Right atrium auricular region (tissue), 2 donors: ENCODE data around the gene F5. TPM values are rescaled to one million over a fixed set of nuclear protein-coding genes. Genes with fewer than 3 reads are reported as not detected.

ENCODE experiments used
- DNase-seq: peaks from one replicate; pipeline ENCODE4 v3.0.0-alpha.2; 2019; ENCODE audit warnings: low spot score
- H3K27ac ChIP-seq, 2 donors: fragments of 200-600 bp; sonication (generic); 1 replicate in 1 of 2; 2 replicates in 1 of 2; pipeline ENCODE4 v1.5.1; 2016 to 2019
- H3K27me3 ChIP-seq, 2 donors: fragments of 200-600 bp; sonication (generic); one replicate each; pipeline versions ENCODE4 v1.5.1 to v1.6.0; 2017 to 2019
- H3K36me3 ChIP-seq: fragments of 200-600 bp; sonication (generic); one replicate; pipeline ENCODE4 v1.5.1; 2016
- H3K4me1 ChIP-seq, 2 donors: fragments of 200-600 bp; sonication (generic); one replicate each; pipeline versions ENCODE4 v1.5.1 to v1.6.0; 2017 to 2019
- H3K4me3 ChIP-seq, 2 donors: fragments of 200-600 bp; sonication (generic); 1 replicate in 1 of 2; 2 replicates in 1 of 2; pipeline ENCODE4 v1.5.1; 2017 to 2019; ENCODE audit warnings: mild to moderate bottlenecking in 1 of 2, moderate library complexity in 1 of 2
- H3K9me3 ChIP-seq, 2 donors: fragments of 200-600 bp; sonication (generic); one replicate each; pipeline ENCODE4 v1.5.1; 2019
- CTCF ChIP-seq, 2 donors: fragments of 200-600 bp; sonication (generic); IDR thresholded peaks; one replicate each; pipeline ENCODE4 v1.5.1; 2019; ENCODE audit warnings: antibody characterized with exemption in 2 of 2
- total RNA-seq, 2 donors: library from RNA; depleted of rRNA; stranded (reverse); fragments of >200 nt; gene quantifications; one replicate each; pipeline ENCODE4 v1.1.0, GENCODE V29; 2016

The F5 gene
- total RNA-seq, 2 donors from 2014 or later, result 4.9 to 55.5 TPM

- no peaks in the 10 kb centered on the region for H3K36me3 ChIP-seq
- peak overlapping the region; percentile 25 to 49 for H3K4me3 ChIP-seq
- no peaks in the 10 kb centered on the region for H3K27me3 ChIP-seq
- H3K4me1 ChIP-seq, result peaks cover 0 to 11% of the 10 kb centered on the region in 2 donors
- no peak for DNase-seq
- peak overlapping the region; percentile 56 to 74 for H3K27ac ChIP-seq
- no peaks in the 10 kb centered on the region for H3K9me3 ChIP-seq
- TF ChIP-seq CTCF (IDR thresholded peaks at IDR 0.05), result no peak
These were observed 250 bp downstream of the F5 start for GRCh38 chr1:169586067-169586394.

GRCh38 chr1:169585181-169585580 lies 1.1 kb downstream of the F5 start:
- Histone ChIP-seq H3K27me3 (no peaks in the 10 kb centered on the region), H3K4me3 (peak overlapping the region in 1 of 2 donors; percentile 49), H3K9me3 (no peaks in the 10 kb centered on the region), H3K27ac (peak overlapping the region; percentile 20 to 33), H3K4me1 (peaks cover 0 to 11% of the 10 kb centered on the region in 2 donors), H3K36me3 (no peaks in the 10 kb centered on the region)
- no peak for DNase-seq
- TF ChIP-seq CTCF (IDR thresholded peaks at IDR 0.05), result no peak

- Histone ChIP-seq H3K4me1 (peaks cover 0 to 11% of the 10 kb centered on the region in 2 donors), H3K4me3 (peak overlapping the region in 1 of 2 donors; percentile 49), H3K36me3 (no peaks in the 10 kb centered on the region), H3K27ac (peak overlapping the region; percentile 20 to 33), H3K27me3 (no peaks in the 10 kb centered on the region), H3K9me3 (no peaks in the 10 kb centered on the region)
- TF ChIP-seq CTCF (IDR thresholded peaks at IDR 0.05), result no peak
- DNase-seq, result no peak
These were observed 1.7 kb downstream of the F5 start for GRCh38 chr1:169584483-169585144.

GRCh38 chr1:169577981-169578738 lies 8.1 kb downstream of the F5 start:
- Histone ChIP-seq H3K27ac (peak overlapping the region in 1 of 2 donors; percentile 17), H3K4me3 (no peak overlapping the region), H3K27me3 (no peaks in the 10 kb centered on the region), H3K4me1 (peaks cover 0 to 21% of the 10 kb centered on the region in 2 donors), H3K9me3 (no peaks in the 10 kb centered on the region), H3K36me3 (no peaks in the 10 kb centered on the region)
- DNase-seq, result no peak
- no peak for TF ChIP-seq CTCF (IDR thresholded peaks at IDR 0.05)

GRCh38 chr1:169576935-169577331 lies 9.3 kb downstream of the F5 start:
- H3K4me3 ChIP-seq, result no peak overlapping the region
- TF ChIP-seq CTCF (IDR thresholded peaks at IDR 0.05), result no peak
- H3K9me3 ChIP-seq, result no peaks in the 10 kb centered on the region
- peak overlapping the region; percentile 21 to 38 for H3K27ac ChIP-seq
- peaks cover 0 to 29% of the 10 kb centered on the region in 2 donors for H3K4me1 ChIP-seq
- DNase-seq, result no peak
- H3K27me3 ChIP-seq, result no peaks in the 10 kb centered on the region
- no peaks in the 10 kb centered on the region for H3K36me3 ChIP-seq
